ENCODE data around the gene SMCO4.

The SMCO4 gene

GRCh38 chr11:93526641-93527583, 16.3 kb downstream of the SMCO4 start:
- Histone ChIP-seq H3K27ac (ENCODE audit: low read length) (no peak overlapping the region), H3K27me3 (ENCODE audit: low read depth, low read length) (no peaks in the 10 kb centered on the region), H3K4me1 (ENCODE audit: control insufficient read depth in 1 of 2, insufficient read depth in 2 of 2, low read length in 2 of 2) (peaks cover 21 to 26% of the 10 kb centered on the region in 2 donors), H3K9me3 (ENCODE audit: control insufficient read depth in 1 of 2, low read length in 2 of 2) (no peaks in the 10 kb centered on the region), H3K36me3 (ENCODE audit: control insufficient read depth in 1 of 2, insufficient read depth in 2 of 2, low read length in 2 of 2) (no peaks in the 10 kb centered on the region), H3K4me3 (ENCODE audit: low read depth in 1 of 2, low read length in 2 of 2) (no peak overlapping the region)

GRCh38 chr11:93526346-93526633, 16.9 kb downstream of the SMCO4 start:
- Histone ChIP-seq H3K4me1 (ENCODE audit: control insufficient read depth in 1 of 2, insufficient read depth in 2 of 2, low read length in 2 of 2) (peaks cover 21 to 26% of the 10 kb centered on the region in 2 donors), H3K4me3 (ENCODE audit: low read depth in 1 of 2, low read length in 2 of 2) (no peak overlapping the region), H3K9me3 (ENCODE audit: control insufficient read depth in 1 of 2, low read length in 2 of 2) (no peaks in the 10 kb centered on the region), H3K27me3 (ENCODE audit: low read depth, low read length) (no peaks in the 10 kb centered on the region), H3K27ac (ENCODE audit: low read length) (no peak overlapping the region), H3K36me3 (ENCODE audit: control insufficient read depth in 1 of 2, insufficient read depth in 2 of 2, low read length in 2 of 2) (no peaks in the 10 kb centered on the region)

DNA sequence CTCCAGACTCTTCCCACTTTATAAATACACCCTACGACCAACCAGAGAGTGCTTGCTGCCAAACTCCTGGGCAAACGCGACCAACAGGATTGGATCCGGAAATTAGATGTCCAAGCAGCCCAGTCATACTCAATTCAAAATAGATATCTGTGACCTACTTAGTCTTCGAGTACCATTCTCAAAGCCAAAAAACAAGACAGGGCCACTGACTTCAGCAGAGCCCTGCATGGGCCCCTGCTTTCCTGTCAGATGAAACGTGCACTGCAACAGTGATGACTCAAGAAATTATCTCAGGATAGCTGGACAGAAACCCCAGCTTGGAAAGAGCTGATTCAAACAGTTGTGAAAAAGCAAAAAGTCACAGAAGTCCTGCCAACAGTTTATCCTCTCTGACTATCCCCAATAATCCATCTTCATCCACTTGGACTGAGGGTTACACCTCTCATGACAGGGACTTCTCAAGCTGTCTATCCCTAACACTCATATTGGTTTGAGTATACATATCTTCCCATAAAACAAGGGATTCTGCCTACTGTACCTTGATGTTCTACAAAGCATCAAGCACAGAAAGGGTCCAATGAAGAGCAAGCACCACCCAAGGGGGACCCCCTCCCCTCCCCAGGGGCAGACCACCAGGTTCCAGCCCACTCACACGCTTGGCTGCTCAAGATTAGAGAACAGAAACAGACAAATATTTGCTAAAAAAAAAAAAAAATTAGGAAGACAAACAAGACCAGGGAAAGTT, 17.4 kb downstream of the SMCO4 start:
- Histone ChIP-seq H3K27ac (ENCODE audit: low read length) (no peak overlapping the region), H3K9me3 (ENCODE audit: control insufficient read depth in 1 of 2, low read length in 2 of 2) (no peaks in the 10 kb centered on the region), H3K4me3 (ENCODE audit: low read depth in 1 of 2, low read length in 2 of 2) (no peak overlapping the region), H3K36me3 (ENCODE audit: control insufficient read depth in 1 of 2, insufficient read depth in 2 of 2, low read length in 2 of 2) (no peaks in the 10 kb centered on the region), H3K4me1 (ENCODE audit: control insufficient read depth in 1 of 2, insufficient read depth in 2 of 2, low read length in 2 of 2) (peaks cover 21 to 26% of the 10 kb centered on the region in 2 donors), H3K27me3 (ENCODE audit: low read depth, low read length) (no peaks in the 10 kb centered on the region)

- Histone ChIP-seq H3K9me3 (ENCODE audit: control insufficient read depth in 1 of 2, low read length in 2 of 2) (no peaks in the 10 kb centered on the region), H3K36me3 (ENCODE audit: control insufficient read depth in 1 of 2, insufficient read depth in 2 of 2, low read length in 2 of 2) (no peaks in the 10 kb centered on the region), H3K4me3 (ENCODE audit: low read depth in 1 of 2, low read length in 2 of 2) (no peak overlapping the region), H3K4me1 (ENCODE audit: control insufficient read depth in 1 of 2, insufficient read depth in 2 of 2, low read length in 2 of 2) (peaks cover 20 to 21% of the 10 kb centered on the region in 2 donors), H3K27ac (ENCODE audit: low read length) (no peak overlapping the region), H3K27me3 (ENCODE audit: low read depth, low read length) (no peaks in the 10 kb centered on the region)
Measured at GRCh38 chr11:93524858-93525257, 18.3 kb downstream of the SMCO4 start.

- no peak overlapping the region for H3K4me3 ChIP-seq (ENCODE audit: low read depth in 1 of 2, low read length in 2 of 2)
- H3K27ac ChIP-seq (ENCODE audit: low read length): peak overlapping the region; percentile 37
- no peaks in the 10 kb centered on the region for H3K36me3 ChIP-seq (ENCODE audit: control insufficient read depth in 1 of 2, insufficient read depth in 2 of 2, low read length in 2 of 2)
- H3K9me3 ChIP-seq (ENCODE audit: control insufficient read depth in 1 of 2, low read length in 2 of 2): no peaks in the 10 kb centered on the region
- no peaks in the 10 kb centered on the region for H3K27me3 ChIP-seq (ENCODE audit: low read depth, low read length)
- peaks cover 13 to 17% of the 10 kb centered on the region in 2 donors for H3K4me1 ChIP-seq (ENCODE audit: control insufficient read depth in 1 of 2, insufficient read depth in 2 of 2, low read length in 2 of 2)
Measured at GRCh38 chr11:93524173-93524536, 19.0 kb downstream of the SMCO4 start.

DNA sequence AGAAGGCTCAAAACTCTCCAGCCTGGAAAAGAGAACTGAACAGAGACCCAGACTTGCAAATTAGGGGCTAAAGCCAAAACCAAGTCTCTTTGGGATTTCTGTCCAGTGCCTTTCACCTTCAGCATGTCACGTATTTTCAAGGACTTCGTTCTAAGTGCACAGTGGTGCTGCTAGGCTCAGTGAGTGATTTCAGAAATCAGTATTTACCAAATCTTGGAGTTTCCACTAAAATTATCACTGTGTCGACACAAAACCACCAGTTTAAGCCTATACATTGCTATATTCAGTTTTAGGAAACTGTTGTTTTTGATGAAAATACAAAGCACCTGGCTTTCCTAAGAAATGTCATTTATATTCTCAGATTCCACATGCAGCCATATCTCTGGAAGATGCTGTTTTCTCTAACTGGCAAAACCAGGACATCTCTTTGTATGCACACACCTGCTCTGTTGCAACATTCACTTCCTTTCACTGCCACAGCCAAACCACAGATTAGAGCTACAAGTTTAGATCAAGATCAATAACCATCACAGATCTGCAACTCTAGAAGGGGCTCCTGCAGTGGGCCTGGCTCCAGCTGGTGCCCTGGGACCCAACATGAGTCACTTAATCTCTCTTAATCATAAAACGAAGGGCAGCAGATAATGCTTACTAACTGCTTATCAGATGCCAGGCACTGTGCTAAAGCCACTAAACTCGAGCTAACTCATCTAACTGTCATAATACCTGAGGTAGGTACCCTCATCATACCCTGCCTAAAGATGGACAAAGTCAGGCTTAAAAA, 22.3 kb downstream of the SMCO4 start:
- H3K4me3 ChIP-seq (ENCODE audit: low read depth in 1 of 2, low read length in 2 of 2): no peak overlapping the region
- H3K36me3 ChIP-seq (ENCODE audit: control insufficient read depth in 1 of 2, insufficient read depth in 2 of 2, low read length in 2 of 2): no peaks in the 10 kb centered on the region
- peaks cover 4% of the 10 kb centered on the region in 2 donors for H3K4me1 ChIP-seq (ENCODE audit: control insufficient read depth in 1 of 2, insufficient read depth in 2 of 2, low read length in 2 of 2)
- no peaks in the 10 kb centered on the region for H3K9me3 ChIP-seq (ENCODE audit: control insufficient read depth in 1 of 2, low read length in 2 of 2)
- H3K27me3 ChIP-seq (ENCODE audit: low read depth, low read length): no peaks in the 10 kb centered on the region
- H3K27ac ChIP-seq (ENCODE audit: low read length): no peak overlapping the region

DNA sequence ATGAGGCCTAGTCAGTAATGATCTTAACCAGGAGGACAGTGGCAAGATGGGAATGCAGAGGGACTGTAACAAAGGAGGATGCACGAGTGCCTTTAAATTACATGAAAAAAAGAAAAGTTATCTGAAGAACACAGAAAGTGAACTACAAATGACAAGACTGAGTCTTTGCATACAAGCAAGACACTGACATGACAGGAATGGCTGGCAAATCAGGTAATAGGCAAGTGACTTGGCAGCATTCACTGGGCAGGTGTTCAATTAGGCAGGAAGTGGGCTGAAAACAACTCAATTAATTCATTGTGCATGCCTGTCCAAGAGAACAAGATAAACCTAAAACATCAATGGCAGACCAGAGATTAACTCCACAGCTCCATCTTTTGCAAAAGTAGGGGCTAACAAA, 24.0 kb downstream of the SMCO4 start:
- H3K36me3 ChIP-seq (ENCODE audit: control insufficient read depth in 1 of 2, insufficient read depth in 2 of 2, low read length in 2 of 2): no peaks in the 10 kb centered on the region
- no peak overlapping the region for H3K4me3 ChIP-seq (ENCODE audit: low read depth in 1 of 2, low read length in 2 of 2)
- no peaks in the 10 kb centered on the region for H3K9me3 ChIP-seq (ENCODE audit: control insufficient read depth in 1 of 2, low read length in 2 of 2)
- no peaks in the 10 kb centered on the region for H3K4me1 ChIP-seq (ENCODE audit: control insufficient read depth in 1 of 2, insufficient read depth in 2 of 2, low read length in 2 of 2)
- H3K27ac ChIP-seq (ENCODE audit: low read length): no peak overlapping the region
- no peaks in the 10 kb centered on the region for H3K27me3 ChIP-seq (ENCODE audit: low read depth, low read length)

- Histone ChIP-seq H3K4me3 (ENCODE audit: low read depth in 1 of 2, low read length in 2 of 2) (no peak overlapping the region), H3K27me3 (ENCODE audit: low read depth, low read length) (no peaks in the 10 kb centered on the region), H3K27ac (ENCODE audit: low read length) (no peak overlapping the region), H3K36me3 (ENCODE audit: control insufficient read depth in 1 of 2, insufficient read depth in 2 of 2, low read length in 2 of 2) (no peaks in the 10 kb centered on the region), H3K4me1 (ENCODE audit: control insufficient read depth in 1 of 2, insufficient read depth in 2 of 2, low read length in 2 of 2) (no peaks in the 10 kb centered on the region), H3K9me3 (ENCODE audit: control insufficient read depth in 1 of 2, low read length in 2 of 2) (no peaks in the 10 kb centered on the region)
Measured at GRCh38 chr11:93518081-93518480, 25.1 kb downstream of the SMCO4 start.

GRCh38 chr11:93517611-93518010, 25.6 kb downstream of the SMCO4 start:
- Histone ChIP-seq H3K9me3 (ENCODE audit: control insufficient read depth in 1 of 2, low read length in 2 of 2) (no peaks in the 10 kb centered on the region), H3K27me3 (ENCODE audit: low read depth, low read length) (no peaks in the 10 kb centered on the region), H3K36me3 (ENCODE audit: control insufficient read depth in 1 of 2, insufficient read depth in 2 of 2, low read length in 2 of 2) (no peaks in the 10 kb centered on the region), H3K4me1 (ENCODE audit: control insufficient read depth in 1 of 2, insufficient read depth in 2 of 2, low read length in 2 of 2) (no peaks in the 10 kb centered on the region), H3K27ac (ENCODE audit: low read length) (no peak overlapping the region), H3K4me3 (ENCODE audit: low read depth in 1 of 2, low read length in 2 of 2) (no peak overlapping the region)

GRCh38 chr11:93517041-93517440, 26.1 kb downstream of the SMCO4 start:
- H3K4me3 ChIP-seq (ENCODE audit: low read depth in 1 of 2, low read length in 2 of 2): no peak overlapping the region
- H3K9me3 ChIP-seq (ENCODE audit: control insufficient read depth in 1 of 2, low read length in 2 of 2): no peaks in the 10 kb centered on the region
- H3K27ac ChIP-seq (ENCODE audit: low read length): no peak overlapping the region
- H3K36me3 ChIP-seq (ENCODE audit: control insufficient read depth in 1 of 2, insufficient read depth in 2 of 2, low read length in 2 of 2): no peaks in the 10 kb centered on the region
- no peaks in the 10 kb centered on the region for H3K4me1 ChIP-seq (ENCODE audit: control insufficient read depth in 1 of 2, insufficient read depth in 2 of 2, low read length in 2 of 2)
- H3K27me3 ChIP-seq (ENCODE audit: low read depth, low read length): no peaks in the 10 kb centered on the region

- H3K27me3 ChIP-seq (ENCODE audit: low read depth, low read length): no peaks in the 10 kb centered on the region
- H3K4me1 ChIP-seq (ENCODE audit: control insufficient read depth in 1 of 2, insufficient read depth in 2 of 2, low read length in 2 of 2): no peaks in the 10 kb centered on the region
- H3K9me3 ChIP-seq (ENCODE audit: control insufficient read depth in 1 of 2, low read length in 2 of 2): no peaks in the 10 kb centered on the region
- H3K36me3 ChIP-seq (ENCODE audit: control insufficient read depth in 1 of 2, insufficient read depth in 2 of 2, low read length in 2 of 2): no peaks in the 10 kb centered on the region
- no peak overlapping the region for H3K4me3 ChIP-seq (ENCODE audit: low read depth in 1 of 2, low read length in 2 of 2)
- no peak overlapping the region for H3K27ac ChIP-seq (ENCODE audit: low read length)
Measured at GRCh38 chr11:93515441-93516025, 27.7 kb downstream of the SMCO4 start.

Data from muscle layer of duodenum (tissue), 2 donors.